ENCODE data around the gene MAD2L2. TPM values are rescaled to one million over a fixed set of nuclear protein-coding genes. Genes with fewer than 3 reads are reported as not detected.

The MAD2L2 gene
- total and polyA plus RNA-seq, 5 donors from 2014 or later = 28.7 to 75.3 (median 53.7) TPM

- H3K27me3 ChIP-seq (ENCODE audit: control insufficient read depth, insufficient read depth, low read length) = no peaks in the 10 kb centered on the region
- H3K9me3 ChIP-seq (ENCODE audit: control insufficient read depth in 2 of 2, low read length in 2 of 2) = no peaks in the 10 kb centered on the region
- Mint-ChIP-seq H3K27me3 (peaks cover 4% of the 10 kb centered on the region), H3K9me3 (peaks cover 0 to 1% (median 0%) of the 10 kb centered on the region in 7 donors), H3K27ac (peak overlapping the region; percentile 75 to 93 (median 86)), H3K4me1 (peaks cover 0 to 6% (median 0%) of the 10 kb centered on the region in 4 donors), H3K4me3 (peak overlapping the region; percentile 82 to 97 (median 92)), H3K36me3 (peaks cover 14% of the 10 kb centered on the region)
- ATAC-seq (ENCODE audit: low read depth in 2 of 2) (peak; percentile 59 to 69), DNase-seq (peak in 2 of 3 donors; percentile 25 to 83)
- H3K36me3 ChIP-seq (ENCODE audit: control insufficient read depth, insufficient read depth, low read length) = peaks cover 2% of the 10 kb centered on the region
- peaks cover 10% of the 10 kb centered on the region for H3K4me1 ChIP-seq (ENCODE audit: control insufficient read depth, insufficient read depth, low read length, poor library complexity, severe bottlenecking)
- H3K4me3 ChIP-seq (ENCODE audit: low read depth, low read length) = peak overlapping the region; percentile 48
- peak overlapping the region; percentile 47 for H3K27ac ChIP-seq (ENCODE audit: insufficient read depth, low read length, poor library complexity, severe bottlenecking)
These were observed 16.4 kb downstream of the MAD2L2 start for GRCh38 chr1:11664336-11665065.

DNA sequence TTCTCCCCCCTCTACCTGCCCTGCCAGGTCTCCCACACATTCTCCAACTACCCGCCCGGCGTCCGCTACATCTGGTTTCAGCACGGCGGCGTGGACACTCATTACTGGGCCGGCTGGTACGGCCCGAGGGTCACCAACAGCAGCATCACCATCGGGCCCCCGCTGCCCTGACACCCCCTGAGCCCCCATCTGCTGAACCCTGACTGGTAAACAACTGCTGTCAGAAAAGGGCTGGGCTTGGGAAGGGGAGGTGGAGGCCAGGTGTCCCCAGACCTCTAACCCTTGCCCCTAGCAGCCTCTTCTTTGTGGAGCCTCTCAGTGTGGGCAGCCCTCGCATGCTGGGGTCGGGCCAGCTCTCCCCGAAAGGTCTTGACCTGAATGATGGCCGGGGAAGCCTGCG is 19.8 kb downstream of the MAD2L2 start:
- H3K4me3 Mint-ChIP-seq = no peak overlapping the region
- H3K36me3 Mint-ChIP-seq = peaks cover 14% of the 10 kb centered on the region
- peaks cover 0 to 1% (median 0%) of the 10 kb centered on the region in 7 donors for H3K9me3 Mint-ChIP-seq

GRCh38 chr1:11659748-11660147 is 21.2 kb downstream of the MAD2L2 start:
- H3K27me3 ChIP-seq (ENCODE audit: control insufficient read depth, insufficient read depth, low read length) = no peaks in the 10 kb centered on the region
- Mint-ChIP-seq H3K4me1 (peaks cover 0 to 11% (median 9%) of the 10 kb centered on the region in 4 donors), H3K27me3 (peaks cover 4% of the 10 kb centered on the region), H3K4me3 (peak overlapping the region in 1 of 4 donors; percentile 44), H3K27ac (no peak overlapping the region), H3K9me3 (peaks cover 0 to 1% (median 0%) of the 10 kb centered on the region in 7 donors), H3K36me3 (peaks cover 14% of the 10 kb centered on the region)
- H3K9me3 ChIP-seq (ENCODE audit: control insufficient read depth in 2 of 2, low read length in 2 of 2) = no peaks in the 10 kb centered on the region
- peaks cover 18% of the 10 kb centered on the region for H3K4me1 ChIP-seq (ENCODE audit: control insufficient read depth, insufficient read depth, low read length, poor library complexity, severe bottlenecking)
- DNase-seq (no peak), ATAC-seq (ENCODE audit: low read depth in 2 of 2) (no peak)
- H3K27ac ChIP-seq (ENCODE audit: insufficient read depth, low read length, poor library complexity, severe bottlenecking) = no peak overlapping the region
- peaks cover 13% of the 10 kb centered on the region for H3K36me3 ChIP-seq (ENCODE audit: control insufficient read depth, insufficient read depth, low read length)
- H3K4me3 ChIP-seq (ENCODE audit: low read depth, low read length) = no peak overlapping the region

More for the DNA sequence above, 19.8 kb downstream of the MAD2L2 start:
- no peak for ATAC-seq (ENCODE audit: low read depth in 2 of 2)
- H3K4me1 Mint-ChIP-seq = peaks cover 0 to 4% (median 1%) of the 10 kb centered on the region in 4 donors
- H3K27ac Mint-ChIP-seq = no peak overlapping the region
- Histone ChIP-seq H3K36me3 (ENCODE audit: control insufficient read depth, insufficient read depth, low read length) (peaks cover 13% of the 10 kb centered on the region), H3K4me1 (ENCODE audit: control insufficient read depth, insufficient read depth, low read length, poor library complexity, severe bottlenecking) (peaks cover 10% of the 10 kb centered on the region), H3K27me3 (ENCODE audit: control insufficient read depth, insufficient read depth, low read length) (no peaks in the 10 kb centered on the region), H3K4me3 (ENCODE audit: low read depth, low read length) (no peak overlapping the region), H3K9me3 (ENCODE audit: control insufficient read depth in 2 of 2, low read length in 2 of 2) (no peaks in the 10 kb centered on the region), H3K27ac (ENCODE audit: insufficient read depth, low read length, poor library complexity, severe bottlenecking) (no peak overlapping the region)
- no peak for DNase-seq
- H3K27me3 Mint-ChIP-seq = peaks cover 4% of the 10 kb centered on the region

GRCh38 chr1:11658542-11658941 is 22.4 kb downstream of the MAD2L2 start:
- H3K36me3 ChIP-seq (ENCODE audit: control insufficient read depth, insufficient read depth, low read length) = peaks cover 13% of the 10 kb centered on the region
- H3K4me3 ChIP-seq (ENCODE audit: low read depth, low read length) = no peak overlapping the region
- no peak overlapping the region for H3K27ac Mint-ChIP-seq
- H3K4me1 Mint-ChIP-seq = peaks cover 0 to 11% (median 9%) of the 10 kb centered on the region in 4 donors
- H3K36me3 Mint-ChIP-seq = peaks cover 14% of the 10 kb centered on the region
- H3K27me3 Mint-ChIP-seq = peaks cover 2% of the 10 kb centered on the region
- peaks cover 0 to 1% (median 0%) of the 10 kb centered on the region in 7 donors for H3K9me3 Mint-ChIP-seq
- DNase-seq (no peak), ATAC-seq (ENCODE audit: low read depth in 2 of 2) (no peak)
- H3K9me3 ChIP-seq (ENCODE audit: control insufficient read depth in 2 of 2, low read length in 2 of 2) = no peaks in the 10 kb centered on the region
- no peak overlapping the region for H3K4me3 Mint-ChIP-seq
- H3K27me3 ChIP-seq (ENCODE audit: control insufficient read depth, insufficient read depth, low read length) = no peaks in the 10 kb centered on the region
- H3K27ac ChIP-seq (ENCODE audit: insufficient read depth, low read length, poor library complexity, severe bottlenecking) = no peak overlapping the region
- H3K4me1 ChIP-seq (ENCODE audit: control insufficient read depth, insufficient read depth, low read length, poor library complexity, severe bottlenecking) = peaks cover 17% of the 10 kb centered on the region

DNA sequence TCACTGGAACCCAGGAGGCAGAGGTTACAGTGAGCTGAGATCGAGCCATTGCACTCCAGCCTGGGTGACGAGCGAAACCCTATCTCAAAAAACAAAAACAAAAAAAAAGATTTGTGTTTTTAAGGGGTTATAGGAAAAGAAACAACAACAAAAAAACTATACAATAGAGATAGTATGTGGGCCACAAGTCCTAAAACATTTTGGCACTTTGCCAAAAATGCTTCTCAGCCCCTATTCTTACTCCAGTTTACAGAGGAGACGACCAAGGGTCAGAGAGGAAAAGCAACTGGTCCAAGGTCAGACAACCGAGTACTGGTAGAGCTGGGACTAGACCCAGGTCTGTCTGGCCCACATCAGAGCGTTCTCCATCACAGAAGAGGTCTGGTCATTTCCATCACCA is 23.3 kb downstream of the MAD2L2 start:
- no peak overlapping the region for H3K27ac ChIP-seq (ENCODE audit: insufficient read depth, low read length, poor library complexity, severe bottlenecking)
- no peak overlapping the region for H3K4me3 ChIP-seq (ENCODE audit: low read depth, low read length)
- Mint-ChIP-seq H3K27ac (no peak overlapping the region), H3K27me3 (no peaks in the 10 kb centered on the region), H3K4me3 (peak overlapping the region in 2 of 4 donors; percentile 47), H3K36me3 (peaks cover 14% of the 10 kb centered on the region), H3K9me3 (peaks cover 0 to 1% (median 0%) of the 10 kb centered on the region in 7 donors), H3K4me1 (peaks cover 0 to 16% (median 10%) of the 10 kb centered on the region in 4 donors)
- H3K9me3 ChIP-seq (ENCODE audit: control insufficient read depth in 2 of 2, low read length in 2 of 2) = no peaks in the 10 kb centered on the region
- DNase-seq (no peak), ATAC-seq (ENCODE audit: low read depth in 2 of 2) (no peak)
- H3K36me3 ChIP-seq (ENCODE audit: control insufficient read depth, insufficient read depth, low read length) = peaks cover 13% of the 10 kb centered on the region
- no peaks in the 10 kb centered on the region for H3K27me3 ChIP-seq (ENCODE audit: control insufficient read depth, insufficient read depth, low read length)
- peaks cover 17% of the 10 kb centered on the region for H3K4me1 ChIP-seq (ENCODE audit: control insufficient read depth, insufficient read depth, low read length, poor library complexity, severe bottlenecking)

DNA sequence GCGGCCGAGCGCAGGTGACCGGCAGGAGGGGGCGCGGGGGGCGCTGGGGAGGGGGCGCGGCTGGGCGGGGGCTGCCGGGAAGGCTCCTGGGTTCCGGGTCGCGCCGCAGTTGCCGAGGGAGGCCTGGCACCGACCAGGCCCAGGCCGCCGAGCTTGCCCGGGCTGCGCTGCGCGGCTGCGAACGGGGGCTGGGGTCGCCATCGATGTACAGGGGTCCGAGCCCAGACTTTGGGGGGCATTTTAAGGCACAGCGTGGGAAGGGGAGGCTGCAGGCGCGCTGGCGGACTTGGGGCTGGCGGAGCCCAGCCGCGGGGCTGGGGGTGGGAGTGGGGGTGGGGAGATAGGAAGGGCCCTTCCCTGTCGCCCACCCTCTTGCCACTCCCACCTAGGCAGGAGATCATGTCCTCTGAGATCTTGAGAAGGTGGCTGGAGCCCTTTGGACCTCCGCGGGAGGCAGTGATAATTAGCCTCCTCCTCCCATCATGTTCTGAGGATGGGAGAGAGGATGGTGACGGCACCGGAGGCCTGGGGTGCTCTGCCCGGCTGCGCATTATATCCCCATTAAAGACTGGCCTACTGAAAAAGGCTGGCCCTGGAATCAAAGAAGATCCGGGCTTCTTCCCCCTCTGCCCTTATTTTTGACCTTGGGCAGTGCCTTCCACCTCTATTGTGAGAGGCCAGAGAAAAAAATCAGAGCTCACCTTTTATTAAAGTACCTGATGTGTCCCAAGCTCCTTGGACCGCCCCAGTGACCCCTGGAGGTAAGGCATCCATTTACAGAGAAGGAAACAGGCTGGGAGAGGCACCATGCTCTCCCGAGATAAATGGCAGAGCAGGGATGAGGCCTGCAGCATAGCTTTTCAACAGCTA is 25.8 kb downstream of the MAD2L2 start:
- Mint-ChIP-seq H3K27ac (peak overlapping the region; percentile 7 to 64 (median 43)), H3K9me3 (no peaks in the 10 kb centered on the region), H3K36me3 (peaks cover 7% of the 10 kb centered on the region), H3K4me3 (peak overlapping the region; percentile 82 to 84 (median 84)), H3K4me1 (peaks cover 0 to 35% (median 18%) of the 10 kb centered on the region in 4 donors), H3K27me3 (peaks cover 4% of the 10 kb centered on the region)
- H3K36me3 ChIP-seq (ENCODE audit: control insufficient read depth, insufficient read depth, low read length) = peaks cover 13% of the 10 kb centered on the region
- peak overlapping the region; percentile 60 for H3K4me3 ChIP-seq (ENCODE audit: low read depth, low read length)
- peaks cover 26% of the 10 kb centered on the region for H3K4me1 ChIP-seq (ENCODE audit: control insufficient read depth, insufficient read depth, low read length, poor library complexity, severe bottlenecking)
- ATAC-seq (ENCODE audit: low read depth in 2 of 2) = peak; percentile 14 to 24
- H3K27me3 ChIP-seq (ENCODE audit: control insufficient read depth, insufficient read depth, low read length) = no peaks in the 10 kb centered on the region
- no peaks in the 10 kb centered on the region for H3K9me3 ChIP-seq (ENCODE audit: control insufficient read depth in 2 of 2, low read length in 2 of 2)
- no peak for DNase-seq
- peak overlapping the region; percentile 14 for H3K27ac ChIP-seq (ENCODE audit: insufficient read depth, low read length, poor library complexity, severe bottlenecking)

- H3K36me3 ChIP-seq (ENCODE audit: control insufficient read depth, insufficient read depth, low read length) = peaks cover 11% of the 10 kb centered on the region
- peaks cover 35% of the 10 kb centered on the region for H3K4me1 ChIP-seq (ENCODE audit: control insufficient read depth, insufficient read depth, low read length, poor library complexity, severe bottlenecking)
- H3K27me3 ChIP-seq (ENCODE audit: control insufficient read depth, insufficient read depth, low read length) = no peaks in the 10 kb centered on the region
- Mint-ChIP-seq H3K4me3 (peak within 1 kb of the TSS; percentile 83 to 85 (median 84)), H3K36me3 (peaks cover 3% of the 10 kb centered on the region), H3K4me1 (peaks cover 0 to 43% (median 23%) of the 10 kb centered on the region in 4 donors), H3K9me3 (no peaks in the 10 kb centered on the region), H3K27me3 (peaks cover 7% of the 10 kb centered on the region), H3K27ac (peak within 1 kb of the TSS; percentile 25 to 64 (median 43))
- H3K27ac ChIP-seq (ENCODE audit: insufficient read depth, low read length, poor library complexity, severe bottlenecking) = peak within 1 kb of the TSS; percentile 41
- peak; percentile 44 to 68 (median 65) for DNase-seq
- peak within 1 kb of the TSS; percentile 60 for H3K4me3 ChIP-seq (ENCODE audit: low read depth, low read length)
- ATAC-seq (ENCODE audit: low read depth in 2 of 2) = peak; percentile 74 to 77
- H3K9me3 ChIP-seq (ENCODE audit: control insufficient read depth in 2 of 2, low read length in 2 of 2) = no peaks in the 10 kb centered on the region
These were observed 26.6 kb downstream of the MAD2L2 start, which contains the start of the genes FBXO2 and FBXO44 for GRCh38 chr1:11654137-11654938. TSS of gene FBXO2 (minus strand) at chr1:11654429. CDS start at chr1:11654340, 89 bp downstream. TSS of gene FBXO44 (plus strand) at chr1:11654877. CDS start at chr1:11655836, 959 bp downstream.

Data from CD4-positive, CD25-positive, alpha-beta regulatory T cell (primary cell).